ENCODE measurements around the gene NUP43.
"Not testable (repeated sequence)": the region's sequence is repeated elsewhere in the genome, so short reads cannot be mapped to it uniquely, and the experiment has no call there.

The NUP43 gene

DNA sequence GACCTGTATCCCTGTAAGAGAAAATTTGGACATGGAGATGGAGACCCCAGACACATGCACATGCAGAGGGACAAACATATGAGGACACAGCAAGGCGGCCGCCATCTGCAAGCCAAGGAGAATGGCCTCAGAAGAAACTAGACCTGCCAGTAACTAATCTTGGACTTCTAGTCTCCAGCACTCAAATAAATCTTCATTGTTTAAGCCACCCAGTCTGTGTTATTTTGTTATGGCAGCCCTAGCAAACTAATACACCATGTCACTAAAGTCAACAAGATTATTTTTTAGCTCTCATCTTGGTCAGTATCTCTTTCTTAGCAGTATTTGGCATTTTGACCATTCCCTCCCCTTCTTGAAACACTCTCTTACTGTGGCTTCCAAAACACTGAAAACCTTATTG, 55.1 kb downstream of the NUP43 start:
- no peak for DNase-seq (ENCODE audit: low spot score)

DNA sequence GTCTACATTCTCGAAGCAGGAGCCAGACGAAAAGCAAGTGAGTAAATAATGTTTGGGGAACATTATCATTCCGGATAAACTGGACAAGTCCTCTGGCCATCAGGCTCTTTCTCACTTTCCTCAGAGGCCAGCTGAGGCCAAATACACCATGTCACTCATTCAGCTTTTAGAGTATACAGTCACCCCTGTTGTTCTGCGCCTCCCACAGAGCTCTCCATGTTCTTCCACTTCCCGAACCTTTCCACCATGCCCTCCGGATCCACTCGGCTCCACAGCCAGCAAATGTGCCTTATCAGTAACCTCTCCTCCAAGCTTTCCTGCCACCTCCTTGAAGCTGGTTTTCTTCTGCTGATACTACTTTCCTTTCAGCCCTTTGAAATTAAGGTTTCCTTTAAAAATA, 60.1 kb downstream of the NUP43 start:
- no peak for DNase-seq (ENCODE audit: low spot score)

DNA sequence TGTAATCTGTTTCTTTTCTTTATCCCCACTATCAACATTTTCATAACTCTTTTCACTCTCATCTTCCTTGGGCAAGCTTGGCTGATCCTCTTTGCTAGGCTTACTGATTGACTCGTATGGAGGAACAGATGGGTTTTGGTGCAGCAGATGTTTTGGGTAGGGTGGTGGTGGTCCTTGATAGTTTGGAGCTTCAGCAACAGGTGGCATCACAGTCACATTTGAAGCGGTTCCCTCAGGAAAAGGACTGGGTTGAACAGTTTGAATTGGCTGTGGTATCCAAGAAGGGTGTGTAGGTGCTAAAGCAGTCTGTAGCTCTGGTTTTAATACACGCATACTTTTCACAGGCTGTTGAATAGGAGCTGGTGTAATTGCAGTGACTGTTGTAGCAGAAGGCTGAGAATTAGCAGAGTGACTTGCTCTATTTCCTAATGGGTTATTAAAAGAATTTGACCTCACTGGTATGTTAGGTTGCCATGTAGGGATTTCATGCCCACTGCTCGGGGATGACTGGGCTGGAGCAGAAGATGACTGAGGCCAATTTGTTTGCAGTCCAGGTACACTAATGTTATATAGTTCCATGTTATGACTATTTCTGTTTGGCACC, 63.0 kb downstream of the NUP43 start:
- peak; percentile 67 for DNase-seq (ENCODE audit: low spot score)

DNA sequence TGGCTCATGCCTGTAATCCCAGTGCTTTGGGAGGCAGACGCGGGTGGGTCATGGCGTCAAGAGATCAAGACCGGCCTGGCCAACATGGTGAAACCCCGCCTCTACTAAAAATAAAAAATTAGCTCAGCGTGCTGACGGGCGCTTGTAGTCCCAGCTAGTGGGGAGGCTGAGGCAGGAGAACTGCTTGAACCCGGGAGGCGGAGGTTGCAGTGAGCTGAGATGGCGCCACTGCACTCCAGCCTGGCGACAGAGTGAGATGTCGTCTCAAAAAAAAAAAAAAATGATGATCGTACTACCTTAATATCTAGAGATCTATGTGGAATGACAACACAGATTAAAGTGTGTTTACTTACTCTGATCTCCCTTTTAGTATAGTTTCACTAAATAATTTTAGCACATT, 64.5 kb downstream of the NUP43 start:
- DNase-seq (ENCODE audit: low spot score) = not testable (repeated sequence)

GRCh38 chr6:149681209-149681608, 65.1 kb downstream of the NUP43 start:
- DNase-seq (ENCODE audit: low spot score) = no peak

GRCh38 chr6:149680503-149680902, 65.8 kb downstream of the NUP43 start:
- DNase-seq (ENCODE audit: low spot score) = no peak

All from D341Med (cell line).